NCI-H69 (cell line): Measurements from ENCODE around the gene RASGRF1.

Source experiments
- DNase-seq: peaks from one replicate; lab custom pipeline; 2025; lab: John Stamatoyannopoulos, UW

Gene RASGRF1

DNA sequence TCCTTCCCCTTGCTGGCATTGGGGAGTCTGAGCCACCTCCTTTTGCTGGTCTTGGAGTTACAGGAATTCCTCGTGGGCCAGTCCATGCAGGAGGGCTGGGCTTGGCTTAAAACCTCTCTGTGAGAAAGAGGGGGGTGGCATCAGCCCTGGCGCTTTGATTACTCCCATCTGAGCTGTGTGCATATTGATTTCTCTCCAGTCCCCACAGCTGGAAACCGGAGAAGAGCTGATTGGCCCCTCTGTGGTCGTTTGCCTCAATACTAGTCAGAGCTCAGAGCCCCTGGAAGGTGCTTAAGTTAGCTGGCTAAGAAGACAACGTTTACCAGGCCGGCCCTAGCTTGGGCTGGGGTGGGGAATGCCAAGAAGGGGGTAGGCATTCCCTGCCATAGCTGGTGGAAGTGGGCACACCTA is 4.0 kb upstream of the RASGRF1 start:
- DNase-seq = no peak

DNA sequence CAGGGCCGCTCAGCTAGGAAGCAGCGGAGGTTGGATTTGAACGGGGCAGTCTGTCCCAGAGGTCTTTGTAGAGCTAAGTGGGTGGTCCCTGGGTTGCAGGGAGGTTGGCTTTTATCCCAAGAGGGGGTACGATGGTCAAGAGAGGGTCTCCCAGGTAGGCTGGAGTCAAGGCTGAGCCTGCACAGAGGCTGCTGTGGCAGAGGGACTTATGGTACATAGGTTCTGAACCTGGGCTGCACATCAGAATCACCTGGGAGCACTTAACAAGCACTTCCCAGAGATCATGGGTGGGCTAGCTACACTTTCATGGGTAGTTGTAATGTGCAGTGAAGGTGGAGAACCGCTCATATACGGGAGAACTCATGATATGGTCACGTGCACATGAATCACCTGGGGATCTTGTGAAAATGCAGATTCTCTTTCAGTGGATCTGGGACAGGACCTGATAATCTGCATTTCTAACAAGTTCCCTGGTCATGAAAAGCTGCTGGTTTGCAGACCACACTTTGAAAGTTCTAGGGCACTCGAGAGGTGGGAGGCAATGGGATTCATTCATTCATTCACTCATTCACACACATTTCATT is 2.9 kb upstream of the RASGRF1 start:
- no peak for DNase-seq

DNA sequence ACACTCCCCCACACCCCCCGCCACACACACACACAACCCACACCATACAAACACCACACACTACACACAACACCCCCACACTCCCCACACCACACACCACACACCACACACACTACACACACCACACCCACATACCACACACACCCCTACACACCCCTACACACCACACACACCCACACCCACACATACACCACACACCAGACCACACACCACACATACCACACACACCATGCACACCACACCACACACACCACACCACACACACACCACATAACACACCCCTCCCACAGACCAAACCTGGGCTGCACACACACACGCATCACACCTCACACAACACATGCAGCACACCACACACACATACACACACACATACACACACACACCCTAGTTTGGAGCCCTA is 1.8 kb upstream of the RASGRF1 start:
- no peak for DNase-seq

DNA sequence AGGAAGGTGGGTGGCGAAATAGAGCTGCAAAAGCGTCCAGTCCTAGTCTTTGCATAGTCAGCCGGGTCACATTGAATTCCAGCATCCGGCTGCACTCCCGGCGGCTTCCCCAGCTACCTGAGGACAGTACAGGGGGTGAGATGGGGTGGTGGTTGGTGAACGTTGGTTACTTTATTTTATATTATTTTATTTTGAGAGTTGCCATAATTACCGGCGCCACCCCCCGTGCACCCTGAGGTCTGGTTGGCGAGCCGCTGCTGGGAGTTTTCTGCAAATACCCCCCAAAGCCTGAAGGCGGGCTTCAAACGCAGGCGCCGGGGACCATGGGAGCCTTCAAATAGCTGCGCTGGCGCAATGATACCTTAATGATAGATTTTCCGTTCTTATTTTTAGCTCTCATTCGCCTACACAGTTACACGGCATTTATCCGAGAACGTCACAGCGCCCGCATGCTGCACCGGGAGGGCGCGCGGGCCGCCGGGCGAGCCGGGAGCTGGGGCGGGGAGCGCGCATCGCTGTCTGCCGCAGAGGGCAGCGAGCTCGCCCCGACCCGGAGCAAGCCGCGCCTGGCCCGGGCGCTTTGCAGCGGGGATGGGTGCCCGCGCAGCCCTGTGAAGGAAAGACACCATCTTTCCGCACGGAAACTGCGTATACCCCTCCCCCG is 756 bp upstream of the RASGRF1 start:
- DNase-seq = peak; percentile 11

DNA sequence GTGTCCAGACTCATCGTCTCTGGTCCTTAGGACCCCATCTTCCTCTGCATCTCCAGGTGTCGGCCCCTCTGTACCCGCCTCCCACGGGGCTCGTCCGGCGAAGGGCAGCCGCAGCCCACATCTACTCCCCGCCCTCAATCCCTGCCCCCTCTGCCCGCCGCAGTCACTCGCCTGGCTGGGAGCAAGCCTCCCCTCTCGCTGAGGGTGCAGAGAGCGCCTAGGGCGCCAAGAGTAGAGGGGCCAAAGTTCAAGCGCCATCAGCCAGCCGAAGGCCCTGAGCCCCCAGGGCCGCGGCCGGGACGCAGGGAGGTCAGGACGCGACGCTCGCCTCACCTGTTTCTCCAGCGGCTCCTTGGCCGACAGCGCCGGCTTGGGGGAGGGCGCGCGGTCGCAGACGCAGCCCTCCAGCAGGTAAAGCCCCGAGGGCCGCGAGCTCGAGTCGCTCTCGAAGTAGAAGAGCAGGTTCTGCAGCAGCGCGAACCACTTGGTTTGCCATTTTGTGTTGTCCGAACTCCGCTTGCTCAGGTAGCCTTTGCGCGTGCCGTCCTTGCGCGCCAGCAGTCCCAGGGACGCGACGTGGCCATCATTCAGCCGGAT is 592 bp downstream of the RASGRF1 start:
- peak; percentile 15 for DNase-seq

DNA sequence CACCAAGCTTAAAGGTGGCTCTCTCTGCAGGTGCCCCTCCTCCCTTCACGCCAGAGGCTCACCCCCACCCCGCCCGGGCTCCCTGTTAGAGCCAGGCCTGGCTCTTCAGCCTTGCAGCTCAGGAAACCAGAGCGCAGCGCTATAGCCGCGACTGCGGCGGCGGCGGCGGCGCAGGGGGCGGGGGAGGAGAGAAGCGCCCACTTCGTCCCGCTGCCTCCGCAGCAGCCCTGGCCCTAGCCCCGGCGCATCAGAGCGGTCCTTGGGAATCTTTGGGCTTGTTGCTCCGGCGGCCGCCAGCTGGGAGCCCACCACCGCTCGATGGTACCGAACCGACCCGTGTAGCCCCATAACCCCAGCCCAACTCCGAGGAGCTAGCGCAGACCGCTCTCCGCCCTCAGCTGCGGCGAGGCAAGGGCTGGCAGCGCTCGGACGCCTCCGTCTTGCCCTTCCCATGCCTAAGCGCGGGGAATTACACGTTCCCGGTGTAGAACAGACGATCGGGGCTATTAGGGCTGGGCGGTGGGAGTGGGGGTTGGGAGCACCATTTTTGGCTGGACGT is 1.2 kb downstream of the RASGRF1 start:
- DNase-seq = no peak

DNA sequence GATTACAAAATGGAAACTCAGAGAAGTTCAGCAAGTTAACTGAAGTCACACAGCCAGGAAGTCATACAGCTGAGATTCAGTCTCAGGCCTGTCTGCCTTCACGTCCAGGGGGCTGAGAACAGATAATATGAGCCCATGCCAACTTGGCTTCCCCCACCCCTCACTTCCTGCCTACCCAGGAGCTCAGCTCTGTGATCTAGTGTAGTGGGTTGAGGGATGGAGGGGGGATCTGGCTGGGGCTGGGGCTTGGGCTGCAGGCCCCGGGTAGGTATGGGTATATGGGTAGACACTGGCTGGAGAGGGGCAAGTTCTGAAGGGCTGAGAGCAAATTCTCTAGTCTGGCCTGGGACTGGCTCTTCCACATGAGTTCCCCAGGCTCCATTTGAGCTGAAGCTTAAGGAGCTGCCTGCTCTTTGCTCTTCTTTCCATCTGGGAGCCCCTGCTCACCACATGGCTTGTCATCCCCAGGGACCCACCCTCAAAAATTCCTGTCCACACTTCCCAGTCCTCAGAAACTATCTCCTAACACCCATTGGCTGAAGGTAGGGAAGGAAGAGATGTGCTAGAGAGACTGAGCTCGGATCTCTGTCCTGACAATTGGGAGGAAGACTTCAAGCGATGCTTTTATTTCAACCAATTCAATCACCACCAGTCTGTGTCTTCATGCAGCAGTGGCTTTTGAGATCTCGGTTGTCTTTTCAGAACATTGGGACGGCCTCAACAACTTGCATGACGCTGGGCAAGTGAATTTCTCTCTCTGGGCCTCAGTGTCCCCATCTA is 2.0 kb downstream of the RASGRF1 start:
- DNase-seq = no peak

DNA sequence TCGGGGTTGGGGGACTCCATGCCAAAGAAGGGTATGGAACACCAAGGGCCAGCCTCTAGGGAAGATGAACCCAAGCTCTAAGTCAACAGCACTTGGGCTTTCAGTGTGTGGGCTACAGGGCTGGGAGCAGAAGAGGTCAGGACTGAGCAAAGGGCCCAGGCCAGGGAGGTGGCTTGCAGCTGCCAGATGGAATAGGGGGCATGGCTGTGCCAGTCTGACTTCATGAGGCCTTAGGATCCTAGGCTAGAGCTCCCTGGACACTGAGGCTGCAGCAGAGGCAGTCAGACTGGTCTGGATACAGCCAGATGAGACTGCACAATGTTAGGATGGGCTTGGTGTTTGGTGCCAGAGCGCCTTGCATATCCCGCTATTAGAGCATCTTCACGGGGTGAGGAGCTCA is 3.8 kb downstream of the RASGRF1 start:
- DNase-seq = no peak

DNA sequence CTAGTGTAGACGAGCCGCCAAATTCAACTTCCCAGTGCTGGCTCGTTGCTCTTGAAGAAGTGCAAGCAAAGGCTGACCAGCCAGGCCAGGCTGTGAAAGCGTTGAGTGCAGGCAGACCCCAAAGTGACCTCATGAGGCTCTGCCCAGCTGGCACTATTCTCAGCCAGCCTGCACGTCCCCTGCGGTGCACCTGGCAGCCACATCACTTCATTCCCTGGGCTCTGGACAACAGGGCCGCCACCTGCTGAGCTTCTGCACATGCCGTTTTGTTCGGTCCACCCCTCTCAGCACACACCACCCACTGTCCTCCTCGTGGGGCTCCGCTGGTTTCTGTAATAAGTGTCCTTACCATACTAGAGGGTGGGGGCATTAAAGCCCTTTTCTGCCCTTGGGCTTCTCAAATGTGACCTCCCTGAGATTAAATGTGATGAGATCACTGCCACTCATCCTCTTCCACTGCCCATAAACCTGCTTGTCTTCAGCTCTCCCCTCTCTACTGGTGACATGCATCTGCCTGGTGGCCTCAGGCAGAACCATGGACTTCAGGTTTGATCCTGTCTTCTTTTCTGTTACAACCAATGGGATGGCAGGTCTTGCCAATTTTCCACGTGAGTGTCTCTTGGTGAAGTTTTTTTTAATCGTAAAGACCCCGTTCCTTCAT is 6.1 kb downstream of the RASGRF1 start:
- DNase-seq = peak; percentile 62

DNA sequence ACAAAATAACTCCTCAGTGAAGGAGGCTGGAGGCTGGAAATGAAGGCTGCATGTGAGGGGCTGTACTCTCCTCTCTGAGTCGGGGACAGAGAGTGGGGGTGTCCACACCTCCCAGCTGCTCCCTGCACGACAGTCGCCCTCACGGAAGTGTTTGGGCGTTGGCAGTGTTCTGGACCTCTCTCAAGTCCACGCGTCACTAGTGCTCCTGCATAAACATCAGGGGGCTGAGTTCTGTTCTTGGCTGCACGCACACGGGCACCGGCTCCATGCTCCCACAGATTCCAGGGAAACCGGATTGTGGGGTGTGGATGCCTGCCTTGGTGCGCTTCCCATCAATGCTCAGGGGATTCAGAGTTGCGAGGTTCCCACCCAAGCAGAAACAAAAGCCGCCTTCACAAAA is 7.4 kb downstream of the RASGRF1 start:
- no peak for DNase-seq

DNA sequence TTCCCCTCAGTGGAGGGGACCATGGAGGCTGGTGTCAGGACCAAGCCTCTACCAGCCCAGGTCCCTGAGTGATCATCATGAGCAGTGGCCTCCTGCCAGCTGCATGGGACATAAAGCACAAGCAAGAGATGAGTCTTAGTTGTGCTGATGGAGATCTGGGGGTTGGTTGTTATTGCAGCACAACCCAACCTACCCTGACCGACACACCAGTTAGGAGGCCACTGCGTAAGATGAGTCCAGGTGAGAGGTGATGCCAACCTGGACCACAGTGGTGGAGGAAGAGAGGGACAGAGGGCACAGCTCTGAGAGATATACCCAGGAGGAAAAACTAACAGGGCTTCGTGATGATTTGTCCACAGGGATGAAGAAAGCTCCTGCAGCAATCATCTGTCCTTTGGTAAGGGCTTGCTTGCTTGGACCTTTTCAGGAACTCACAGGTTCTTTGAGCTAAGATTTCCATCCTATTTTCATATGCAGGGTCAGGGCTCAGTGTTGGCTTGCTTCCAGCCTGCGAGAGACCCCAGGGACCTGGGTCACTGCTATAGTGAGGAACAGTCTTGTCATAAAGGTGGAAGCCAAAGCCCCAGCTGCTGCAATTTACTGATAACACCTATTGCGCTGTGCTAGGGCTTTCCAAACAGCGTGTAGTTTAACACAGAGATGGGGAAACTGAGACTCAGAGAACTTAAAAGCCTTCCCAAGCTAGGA is 8.1 kb downstream of the RASGRF1 start:
- DNase-seq = no peak

DNA sequence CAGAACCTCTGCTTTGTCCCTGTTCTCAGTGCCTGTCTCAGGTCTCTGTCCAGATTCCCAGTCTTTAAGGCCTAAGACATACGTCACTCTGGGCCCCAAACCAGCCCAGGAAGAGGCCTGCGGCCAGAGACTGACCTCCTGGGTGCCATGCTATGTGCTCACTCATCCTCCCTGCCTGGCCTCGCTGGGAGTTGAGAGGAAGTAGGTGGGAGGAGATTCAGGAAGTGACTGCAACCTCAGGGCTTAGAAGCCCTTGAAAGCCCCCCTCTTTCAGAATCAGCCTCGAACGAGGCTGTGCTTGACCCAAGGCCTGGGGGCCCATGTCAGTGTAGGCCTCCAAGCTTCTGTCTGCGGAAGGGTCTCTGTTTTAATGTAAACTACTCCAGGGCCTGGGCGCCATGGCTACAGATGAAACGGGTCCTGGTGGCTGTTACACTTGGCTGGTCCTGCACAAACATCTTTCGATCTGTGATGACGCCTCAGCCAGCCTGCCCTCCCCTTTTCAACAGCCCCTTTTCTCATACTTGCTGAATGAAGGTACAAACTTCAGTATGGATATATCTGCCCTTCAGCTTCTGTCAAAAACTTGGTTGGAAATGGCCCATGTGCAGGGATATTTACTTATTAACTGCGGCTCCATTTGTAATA is 11.7 kb downstream of the RASGRF1 start:
- no peak for DNase-seq

DNA sequence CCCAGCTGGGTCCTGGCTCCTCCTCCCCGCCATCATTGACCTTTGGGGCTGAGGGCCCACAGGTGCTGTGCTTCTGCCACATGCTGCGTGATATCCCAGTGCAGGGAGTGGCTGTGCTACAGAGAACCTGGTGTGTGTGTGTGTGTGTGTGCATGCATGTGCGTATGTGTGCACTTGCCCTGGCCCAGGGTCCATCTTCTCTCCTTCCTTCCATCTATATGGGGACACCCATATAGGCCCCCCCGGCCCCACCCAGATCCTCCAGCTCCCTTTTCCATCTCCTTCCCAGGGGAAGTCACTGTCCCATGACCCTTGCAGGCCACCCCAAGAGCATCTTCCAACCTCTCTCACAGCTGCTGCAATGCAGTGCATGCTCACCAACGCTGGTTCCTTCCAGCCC is 12.6 kb downstream of the RASGRF1 start:
- no peak for DNase-seq

DNA sequence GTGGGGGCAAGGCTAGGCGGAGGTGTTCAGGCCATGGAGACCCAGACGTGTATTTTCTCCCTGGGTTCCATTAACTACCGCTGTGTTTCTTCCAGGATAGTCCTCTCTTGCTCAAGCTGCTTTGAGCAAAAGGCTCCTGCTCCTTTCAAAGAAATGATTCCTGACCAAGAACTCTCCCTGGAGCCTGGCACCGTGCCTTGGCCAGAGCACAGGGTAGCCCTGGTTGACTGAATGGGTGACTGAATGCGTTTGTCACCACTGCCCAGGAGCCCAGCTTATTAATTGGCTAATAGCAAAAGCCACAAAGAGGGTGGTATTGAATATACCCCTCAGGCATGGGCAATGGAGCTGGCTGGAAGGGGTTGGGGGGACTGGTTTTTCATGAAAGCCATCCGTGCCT is 13.9 kb downstream of the RASGRF1 start:
- no peak for DNase-seq

DNA sequence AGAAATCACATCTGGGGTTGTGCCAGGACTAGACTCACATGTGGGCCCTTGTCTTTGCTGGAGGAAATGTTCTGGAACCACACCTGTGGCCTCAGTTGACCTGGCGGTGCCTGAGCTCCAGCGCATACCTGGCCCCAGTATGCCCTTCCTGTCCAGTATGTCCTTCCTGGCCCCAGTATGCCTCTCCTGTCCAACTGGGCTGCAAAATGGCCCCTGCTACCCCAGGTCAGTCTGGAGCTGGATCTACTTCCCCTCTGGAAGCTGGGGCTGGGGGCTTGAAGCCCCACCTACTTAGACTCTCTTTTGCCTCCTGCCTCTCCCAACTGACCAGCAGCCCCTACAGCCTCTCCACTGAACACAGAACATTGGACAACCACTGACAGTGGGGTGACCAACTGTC is 15.3 kb downstream of the RASGRF1 start:
- DNase-seq = no peak

DNA sequence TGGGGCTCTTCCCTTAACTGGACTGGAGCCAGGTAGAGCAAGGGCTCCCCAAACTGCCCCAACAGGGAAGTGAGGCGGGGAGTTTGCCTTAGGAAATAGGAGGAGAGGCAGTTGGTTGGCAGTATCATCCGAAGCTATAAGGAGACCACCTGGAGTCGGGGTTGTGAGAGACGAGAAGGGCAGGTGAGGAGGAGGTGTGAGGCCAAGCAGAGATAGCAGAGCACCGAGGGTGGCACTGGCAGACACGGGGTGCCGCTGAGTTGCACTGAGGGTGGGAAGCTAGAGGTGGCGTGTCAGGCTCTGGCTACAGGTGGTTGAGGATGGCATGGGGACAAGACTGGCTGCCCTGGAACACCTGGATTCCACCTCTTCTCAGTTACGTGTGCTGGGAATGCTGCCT is 17.2 kb downstream of the RASGRF1 start:
- DNase-seq = no peak

DNA sequence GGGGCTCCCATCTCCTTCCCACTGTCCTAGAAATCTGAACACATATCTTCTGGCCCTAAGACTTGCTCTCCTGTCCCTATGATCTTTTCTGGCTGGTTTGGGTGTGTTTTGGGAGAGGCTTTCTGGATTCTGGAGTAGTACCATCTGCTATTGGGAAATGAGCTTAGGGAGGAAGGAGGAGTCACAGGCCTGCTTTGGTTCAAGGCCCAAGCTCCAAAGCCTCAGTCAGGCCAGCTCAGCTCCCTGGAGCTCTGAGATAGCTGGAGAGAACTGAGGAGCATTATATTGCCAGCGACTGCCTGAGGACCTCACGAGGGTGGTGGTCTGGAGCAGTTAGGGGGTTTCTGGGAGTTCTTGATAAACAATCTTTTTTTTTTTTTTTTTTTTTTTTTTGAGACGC is 18.7 kb downstream of the RASGRF1 start:
- DNase-seq = no peak

DNA sequence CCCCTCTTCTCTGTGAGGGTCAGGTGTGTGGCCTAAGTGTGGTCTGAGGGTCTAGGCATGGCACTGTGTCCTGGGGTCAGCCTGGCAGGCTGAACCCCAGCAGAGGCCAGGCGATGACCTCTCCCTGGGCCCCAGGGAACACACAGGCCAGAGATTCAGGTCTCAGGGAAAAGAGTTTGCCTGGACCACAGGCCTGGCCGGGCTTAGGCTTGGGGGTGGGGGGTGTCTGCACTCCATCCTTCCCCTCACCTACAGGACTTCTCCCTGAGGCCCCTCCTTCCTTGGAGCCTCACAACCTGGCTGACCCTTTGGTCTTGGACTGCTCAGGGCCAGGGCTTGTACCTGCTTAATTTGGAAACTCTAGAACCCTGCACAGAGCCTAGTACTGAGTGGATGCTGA is 21.8 kb downstream of the RASGRF1 start:
- DNase-seq = no peak

DNA sequence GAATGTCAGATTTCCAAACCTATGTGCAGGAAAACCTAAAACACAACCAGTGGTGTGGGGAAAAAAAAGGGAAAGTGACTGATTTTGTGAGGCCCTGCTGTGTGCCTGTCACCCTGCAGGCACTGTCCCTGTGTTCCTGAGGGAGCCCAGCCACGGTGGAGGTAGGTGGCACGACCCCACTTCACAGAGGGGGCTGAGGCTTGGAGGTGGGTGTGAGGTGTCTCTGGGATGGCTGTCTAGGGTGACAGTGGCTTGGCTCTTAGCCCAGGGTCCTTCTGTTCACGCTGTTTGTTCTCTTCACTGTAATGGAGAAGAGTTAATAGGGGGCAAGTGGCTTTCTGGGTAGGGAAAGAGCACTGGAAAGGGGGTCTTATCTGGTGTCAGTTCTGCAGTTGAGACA is 22.6 kb downstream of the RASGRF1 start:
- DNase-seq = no peak

DNA sequence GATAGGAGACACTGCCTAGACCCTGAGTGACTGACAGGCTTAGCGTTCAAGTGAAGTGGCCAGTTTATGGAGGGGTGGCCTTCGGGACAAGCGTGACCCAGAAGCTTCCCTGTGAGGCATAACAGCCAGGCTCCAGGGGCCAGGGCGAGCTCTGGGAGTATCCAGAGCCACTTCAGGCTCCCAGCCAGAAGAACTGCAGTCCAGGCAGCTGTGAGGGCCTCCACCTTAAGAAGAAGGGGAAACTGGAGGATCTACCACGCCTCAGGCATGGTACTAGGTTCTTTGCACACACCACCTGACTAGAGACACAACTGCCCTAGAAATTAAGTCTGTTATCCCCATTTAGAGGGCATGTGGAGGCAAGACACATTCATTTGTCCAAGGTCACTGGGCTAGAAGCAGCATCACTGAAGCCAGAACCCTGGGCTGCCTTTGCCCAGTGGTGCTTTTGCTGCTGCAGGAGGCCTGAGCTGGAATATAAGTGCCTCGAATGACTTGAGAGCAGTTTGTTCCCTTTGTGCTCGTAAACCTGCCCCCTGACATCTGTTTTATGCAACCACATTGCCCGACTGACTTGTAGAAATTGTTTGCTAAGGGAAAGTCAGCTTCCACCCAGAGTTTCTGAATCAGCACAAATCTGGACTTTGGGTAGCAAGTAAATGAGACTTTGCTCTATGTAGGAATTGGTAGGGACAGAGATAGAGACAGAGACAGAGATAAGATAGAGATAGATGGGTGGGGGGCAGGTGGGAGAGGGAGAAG is 23.3 kb downstream of the RASGRF1 start:
- no peak for DNase-seq
